HG03060 (cell line): Measurements from ENCODE around the gene MAPK8IP3.

Experiments used
- ATAC-seq: cut with Tn5 transposase; IDR thresholded peaks from one replicate; pipeline ENCODE4 v1.9.1; 2021; ENCODE audit warnings: low read depth, moderate number of reproducible peaks; ENCODE audit not compliant: unreplicated experiment

Gene MAPK8IP3

GRCh38 chr16:1782408-1783264 is 76.6 kb downstream of the MAPK8IP3 start, which contains the start of the genes NUBP2 and SPSB3:
TSS of gene NUBP2 (plus strand) at chr16:1782960. CDS start at chr16:1783021, 61 bp downstream.
TSS of gene SPSB3 (minus strand) at chr16:1782571. CDS start at chr16:1781483, 1,088 bp downstream.
- peak; percentile 82 for ATAC-seq

DNA sequence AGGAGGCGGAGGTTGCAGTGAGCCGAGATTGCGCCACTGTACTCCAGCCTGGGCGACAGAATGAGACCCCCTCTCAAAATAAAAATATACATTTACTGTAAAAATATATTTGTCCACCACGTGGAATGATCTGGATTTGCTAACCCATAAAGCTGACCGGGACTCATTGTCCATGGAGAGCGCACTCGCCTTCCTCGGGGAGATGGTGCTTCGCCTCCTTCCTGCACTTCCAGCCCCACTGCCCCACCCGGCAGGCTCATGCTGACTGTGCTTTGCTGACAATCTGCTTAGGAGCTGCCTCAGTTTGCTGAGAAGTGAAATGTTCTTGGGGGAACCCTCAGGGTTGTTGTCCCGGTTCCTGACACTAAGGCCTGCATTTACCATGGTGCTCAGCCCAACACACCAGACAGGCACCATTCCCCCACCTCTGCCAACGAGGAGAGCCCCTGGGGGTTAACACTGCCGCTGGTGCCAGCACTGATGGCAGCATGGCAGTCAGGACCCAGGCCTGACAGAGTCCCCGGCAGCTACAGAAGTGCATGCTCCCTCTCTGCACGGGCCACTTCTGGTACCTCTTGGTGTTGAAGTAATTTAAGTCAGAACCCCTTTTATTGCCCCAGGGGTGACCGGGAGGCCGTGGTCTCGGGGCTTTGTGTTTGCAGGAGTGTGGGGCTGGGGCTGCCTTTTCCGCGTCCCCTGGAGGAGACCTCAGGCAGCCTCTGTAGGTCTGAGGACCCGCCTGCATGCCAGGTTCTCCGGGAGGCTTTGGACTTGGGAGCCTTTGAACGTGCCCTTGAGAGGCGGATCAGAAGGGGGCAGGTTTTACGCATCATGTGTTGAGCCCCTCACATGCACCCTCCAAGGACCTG is 79.2 kb downstream of the MAPK8IP3 start:
- ATAC-seq = no peak

- ATAC-seq = no peak
Observed at GRCh38 chr16:1785846-1786170, 79.8 kb downstream of the MAPK8IP3 start.

GRCh38 chr16:1786242-1787055 is 80.5 kb downstream of the MAPK8IP3 start:
- ATAC-seq = no peak

DNA sequence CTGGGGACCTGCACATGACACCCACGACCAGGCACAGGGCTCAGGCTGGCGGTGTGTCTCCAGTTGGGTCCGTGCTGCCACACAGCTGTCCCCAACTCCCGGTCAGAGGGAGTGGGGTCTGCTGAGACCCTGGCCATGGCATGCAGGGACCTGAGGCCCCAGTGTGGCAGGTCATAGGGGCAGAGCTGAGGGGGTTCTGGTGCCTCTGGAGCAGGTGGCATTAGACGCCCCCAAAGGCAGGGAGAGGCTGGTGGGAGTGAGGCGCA is 81.0 kb downstream of the MAPK8IP3 start:
- ATAC-seq = no peak

GRCh38 chr16:1787322-1788094 is 81.5 kb downstream of the MAPK8IP3 start:
- ATAC-seq = no peak

DNA sequence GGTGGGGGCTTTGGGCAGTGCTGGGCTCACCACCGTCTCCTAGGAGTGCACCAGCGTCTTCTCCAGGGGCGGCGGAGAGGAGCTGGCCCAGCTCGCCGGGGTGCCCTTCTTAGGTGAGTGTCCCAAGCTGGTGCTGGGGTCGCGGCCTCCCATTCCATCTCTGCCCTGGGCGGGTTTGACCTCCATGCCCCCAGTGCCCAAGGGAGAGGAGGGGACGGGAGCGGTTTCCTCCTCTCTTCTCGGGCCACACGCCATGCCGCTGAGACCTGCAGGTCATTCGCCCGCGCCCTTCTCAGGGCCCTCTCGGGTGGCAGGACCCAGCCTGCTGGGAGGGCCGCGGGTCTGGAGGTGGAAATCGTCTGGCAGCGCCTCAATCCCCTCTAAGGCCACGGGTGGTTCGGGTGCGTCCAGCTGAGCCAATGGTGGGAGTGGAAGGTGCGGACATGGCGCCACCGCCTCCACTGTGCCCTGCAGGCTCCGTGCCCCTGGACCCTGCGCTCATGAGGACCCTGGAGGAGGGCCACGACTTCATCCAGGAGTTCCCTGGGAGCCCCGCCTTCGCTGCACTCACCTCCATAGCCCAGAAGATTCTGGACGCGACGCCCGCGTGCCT is 82.2 kb downstream of the MAPK8IP3 start:
- no peak for ATAC-seq

- no peak for ATAC-seq
Observed at GRCh38 chr16:1788708-1789100, 82.7 kb downstream of the MAPK8IP3 start.

DNA sequence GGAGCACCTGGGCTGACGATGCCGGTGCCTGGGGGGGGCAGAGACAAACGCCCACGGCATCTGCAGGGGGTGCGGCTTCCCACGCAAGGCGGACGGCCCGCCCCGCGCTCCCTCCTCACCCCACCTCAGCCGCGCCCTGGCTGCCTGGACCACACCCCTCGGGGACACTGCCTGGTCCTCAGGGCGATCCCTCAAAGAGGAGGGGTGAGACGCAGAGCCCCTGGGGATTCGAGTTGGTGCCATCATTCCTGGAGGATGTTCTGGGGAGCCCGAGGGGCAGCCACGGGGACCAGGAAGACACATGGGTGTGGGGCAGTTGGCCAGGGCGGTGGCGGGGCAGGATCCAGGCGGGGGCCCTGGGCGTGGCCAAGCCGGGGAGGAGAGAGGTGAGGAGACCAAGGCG is 83.6 kb downstream of the MAPK8IP3 start:
- no peak for ATAC-seq

- ATAC-seq = no peak
Observed at GRCh38 chr16:1790261-1790610, 84.2 kb downstream of the MAPK8IP3 start.

DNA sequence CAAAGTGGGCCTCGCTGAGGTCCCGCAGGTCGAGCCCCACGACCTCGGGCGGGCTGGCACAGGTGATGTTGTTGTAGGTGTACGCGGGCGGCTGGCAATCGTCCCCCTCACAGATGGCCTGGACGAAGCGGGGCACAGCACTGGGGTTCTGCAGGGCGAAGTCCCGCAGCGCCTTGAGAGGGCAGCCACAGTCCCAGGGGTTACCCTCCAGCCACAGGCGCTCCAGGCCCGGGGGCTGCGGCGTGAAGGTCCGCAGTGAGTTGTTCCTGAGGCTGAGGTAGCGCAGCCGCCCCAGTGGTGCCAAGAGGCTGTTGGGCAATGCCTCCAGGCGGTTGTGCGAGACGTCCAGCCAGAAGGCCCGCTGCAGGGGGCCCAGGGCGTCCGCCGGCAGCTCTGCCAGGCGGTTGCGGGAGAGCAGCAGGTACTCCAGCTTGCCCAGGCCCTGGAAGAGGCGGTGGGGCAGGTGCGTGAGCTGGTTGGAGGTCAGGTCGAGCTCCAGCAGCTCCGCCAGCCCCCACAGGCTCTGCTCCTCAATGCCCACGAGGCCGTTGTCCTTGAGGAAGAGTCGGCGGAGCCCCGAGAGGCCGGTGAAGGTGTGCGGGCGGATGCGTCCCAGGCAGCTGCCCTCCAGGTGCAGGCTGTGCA is 84.7 kb downstream of the MAPK8IP3 start:
- ATAC-seq = no peak

DNA sequence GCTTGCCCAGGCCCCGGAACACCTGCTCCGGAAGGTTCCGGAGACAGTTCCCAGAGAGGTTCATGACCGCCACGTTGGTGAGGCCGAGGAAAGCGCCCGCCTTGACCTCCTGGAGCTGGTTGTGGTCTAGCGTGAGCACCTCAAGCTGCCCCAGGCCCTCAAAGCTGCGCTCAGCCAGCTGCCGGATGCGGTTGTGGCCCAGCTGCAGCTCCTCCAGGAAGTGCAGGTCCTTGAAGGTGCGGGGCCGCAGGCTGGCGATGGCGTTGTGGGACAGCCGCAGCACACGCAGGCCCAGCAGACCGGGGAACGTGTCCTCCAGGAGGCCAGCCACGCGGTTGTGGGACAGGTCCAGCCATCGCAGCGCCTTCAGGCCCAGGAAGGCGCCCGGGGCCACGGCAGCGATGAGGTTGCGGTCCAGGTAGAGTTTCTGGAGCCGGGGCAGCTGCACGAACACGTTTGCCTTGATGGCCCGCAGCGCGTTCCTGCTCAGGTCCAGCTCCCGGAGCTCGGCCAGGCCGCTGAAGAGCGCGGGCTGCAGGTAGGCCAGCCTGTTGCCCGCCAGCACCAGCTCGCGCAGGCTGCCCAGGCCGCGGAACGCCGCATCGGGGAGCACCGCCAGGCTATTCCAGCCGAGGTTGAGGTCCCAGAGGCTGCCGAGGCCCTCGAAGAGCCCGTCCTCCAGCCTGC is 85.4 kb downstream of the MAPK8IP3 start:
- ATAC-seq = no peak

- ATAC-seq = no peak
Observed at GRCh38 chr16:1791943-1792812, 86.2 kb downstream of the MAPK8IP3 start.

DNA sequence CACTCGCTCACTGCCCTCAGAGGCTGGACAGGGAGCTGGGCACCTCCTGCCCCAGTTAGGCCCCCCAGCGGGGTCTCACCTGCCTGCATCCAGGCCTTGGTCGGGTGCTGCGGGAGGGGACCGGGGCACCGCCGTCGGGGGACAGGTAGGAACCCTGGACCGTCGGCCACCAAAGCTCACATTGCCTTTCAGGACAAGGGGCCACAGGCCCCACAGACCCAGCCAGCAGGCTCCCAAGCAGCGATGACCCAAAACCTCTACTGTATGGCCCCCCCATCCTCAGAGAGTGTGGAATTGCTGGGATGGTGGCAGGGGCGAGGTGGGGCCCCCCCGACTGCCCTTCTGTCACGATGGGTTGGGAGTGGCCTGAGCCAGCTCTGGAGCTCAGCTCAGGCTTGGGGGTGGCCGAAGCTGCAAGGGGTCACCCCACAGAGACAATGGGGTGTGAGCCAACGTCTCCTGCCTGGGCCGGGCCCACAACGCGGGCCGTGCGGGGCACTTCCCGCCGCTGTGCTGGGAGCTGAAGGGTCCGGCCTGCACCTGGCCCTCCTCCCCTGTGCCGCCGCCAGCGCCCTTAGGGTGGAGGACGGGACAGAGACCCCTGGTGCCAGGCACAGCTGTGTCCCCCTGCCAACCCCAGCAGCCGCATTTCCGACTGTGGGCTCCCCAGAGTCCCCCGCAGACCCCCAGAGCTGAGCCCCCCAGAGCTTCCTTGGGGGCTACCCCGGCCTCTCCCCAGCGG is 87.0 kb downstream of the MAPK8IP3 start:
- no peak for ATAC-seq

GRCh38 chr16:1793578-1794220 is 87.7 kb downstream of the MAPK8IP3 start, which contains the start of gene IGFALS:
TSS of gene IGFALS (minus strand) at chr16:1793705. CDS start at chr16:1793652, 53 bp downstream.
- ATAC-seq = no peak

- no peak for ATAC-seq
Observed at GRCh38 chr16:1794221-1794871, 88.4 kb downstream of the MAPK8IP3 start.
